HepG2 (cell line): ENCODE measurements around the gene VEPH1. TPM values are rescaled to one million over a fixed set of nuclear protein-coding genes. Genes with fewer than 3 reads are reported as not detected.

ENCODE experiments used
- ATAC-seq: fragments of 200-7000 bp; cut with Tn5 transposase; 3 replicates; pipeline ENCODE4 v1.9.1; 2020; ENCODE audit warnings: mild to moderate bottlenecking, moderate library complexity
- BruUV-seq: library from RNA; stranded (reverse); fragments of 400-500 nt; replicated peaks from 2 replicates; lab custom pipeline; 2021; lab: Mats Ljungman, UMichigan
- CTCF ChIA-PET: fragments of 300-600 bp; formaldehyde crosslinking; extraction: SDS; loops from one replicate; lab custom pipeline; 2021; ENCODE audit warnings: low total read pairs, inconsistent platforms, low intra/inter-chr PET ratio; lab: Yijun Ruan, JAX
- POLR2A ChIA-PET: fragments of 350-600 bp; sonication (Branson Sonifier 250); formaldehyde crosslinking; loops from one replicate; lab custom pipeline; 2020; ENCODE audit warnings: antibody characterized with exemption, inconsistent platforms; lab: Yijun Ruan, JAX
- DNase-seq: peaks from one replicate; pipeline ENCODE4 v3.0.0-alpha.2; 2015; ENCODE audit warnings: low spot score
- FAIRE-seq: peaks from 3 replicates; lab custom pipeline; 2011; peaks lifted over from hg19 to GRCh38; lab: Jason Lieb, UNC
- H2AFZ ChIP-seq: one replicate; pipeline ENCODE4 v1.6.1; 2011; ENCODE audit warnings: low read length, inconsistent platforms
- H3K27ac ChIP-seq: fragments of 300-600 bp; 3 replicates; pipeline ENCODE4 v1.8.0; 2011; ENCODE audit warnings: mixed run types, mild to moderate bottlenecking, mixed read lengths, low read length, inconsistent platforms; ENCODE audit not compliant: insufficient read depth; ENCODE audit errors: extremely low read length
- H3K27me3 ChIP-seq, 2 experiments: fragments of 200-600 bp in 1 of 2; 2 replicates in 1 of 2; 3 replicates in 1 of 2; pipeline versions ENCODE4 v1.6.0 to v1.8.0; 2011; ENCODE audit warnings: low read length in 2 of 2, mild to moderate bottlenecking in 2 of 2, moderate library complexity in 2 of 2, inconsistent platforms in 1 of 2; ENCODE audit not compliant: insufficient read depth in 2 of 2, control insufficient read depth in 1 of 2
- H3K36me3 ChIP-seq, 2 experiments: fragments of 200-600 bp in 1 of 2; replicated peaks in 1 of 2; 2 replicates in 1 of 2; 3 replicates in 1 of 2; pipeline versions ENCODE4 v1.5.1 to v1.8.0; 2011; ENCODE audit warnings: low read length in 2 of 2, inconsistent platforms in 1 of 2; ENCODE audit not compliant: insufficient read depth in 2 of 2, control insufficient read depth in 1 of 2
- H3K4me1 ChIP-seq: 2 replicates; pipeline ENCODE4 v1.5.1; 2012; ENCODE audit warnings: low read length, inconsistent platforms; ENCODE audit not compliant: insufficient read depth
- H3K4me2 ChIP-seq: 2 replicates; pipeline ENCODE4 v1.6.0; 2011; ENCODE audit warnings: low read depth, low read length, inconsistent platforms
- H3K4me3 ChIP-seq, 3 experiments: fragments of 200-600 bp in 1 of 3; sonication (generic), shearing (Covaris generic) in 1 of 3; replicated peaks in 1 of 3; 2 replicates each; pipeline ENCODE4 v1.5.1; 2011 to 2016; ENCODE audit warnings: low read length in 3 of 3, inconsistent platforms in 2 of 3, low read depth in 2 of 3, mild to moderate bottlenecking in 2 of 3, control low read depth in 1 of 3, mixed read lengths in 1 of 3; ENCODE audit not compliant: insufficient read depth in 1 of 3
- H3K79me2 ChIP-seq: one replicate; pipeline ENCODE4 v1.6.1; 2011; ENCODE audit warnings: low read length, inconsistent platforms; ENCODE audit not compliant: insufficient read depth
- H3K9ac ChIP-seq: 2 replicates; pipeline ENCODE4 v1.6.0; 2011; ENCODE audit warnings: mild to moderate bottlenecking, low read depth, low read length, inconsistent platforms; ENCODE audit not compliant: insufficient read depth
- H3K9me3 ChIP-seq: 2 replicates; pipeline ENCODE4 v1.5.1; 2012; ENCODE audit warnings: mild to moderate bottlenecking, low read length
- H4K20me1 ChIP-seq: 2 replicates; pipeline ENCODE4 v1.6.0; 2011; ENCODE audit warnings: inconsistent platforms, mild to moderate bottlenecking, low read length, moderate library complexity; ENCODE audit not compliant: insufficient read depth
- GLI4 ChIP-seq: sonication (generic); formaldehyde crosslinking; IDR thresholded peaks from 2 replicates; pipeline ENCODE4 v1.5.1; 2020; ENCODE audit warnings: missing genetic modification reagents, mild to moderate bottlenecking, moderate library complexity, borderline replicate concordance
- GPBP1L1 ChIP-seq: sonication (generic); formaldehyde crosslinking; IDR thresholded peaks from 2 replicates; pipeline ENCODE4 v1.5.0; 2020; ENCODE audit warnings: mild to moderate bottlenecking, missing genetic modification reagents
- IKZF4 ChIP-seq: sonication (generic); formaldehyde crosslinking; IDR thresholded peaks from 2 replicates; pipeline ENCODE4 v1.5.1; 2020; ENCODE audit warnings: borderline replicate concordance, mild to moderate bottlenecking, low read depth, missing genetic modification reagents; ENCODE audit errors: not compliant biosample characterization
- KAT7 ChIP-seq: IDR thresholded peaks from 2 replicates; pipeline ENCODE4 v1.6.1; 2018; ENCODE audit warnings: borderline replicate concordance, missing compliant biosample characterization
- MAFG ChIP-seq: sonication (generic); formaldehyde crosslinking; IDR thresholded peaks from 2 replicates; pipeline ENCODE4 v1.5.1; 2020; ENCODE audit warnings: mild to moderate bottlenecking, missing genetic modification reagents
- MEF2D ChIP-seq: sonication (generic); formaldehyde crosslinking; IDR thresholded peaks from 2 replicates; pipeline ENCODE4 v1.5.1; 2020; ENCODE audit warnings: mild to moderate bottlenecking, missing genetic modification reagents
- NCOA1 ChIP-seq: sonication (generic); formaldehyde crosslinking; IDR thresholded peaks from 2 replicates; pipeline ENCODE4 v1.9.0; 2021; ENCODE audit warnings: missing genetic modification reagents
- SETDB1 ChIP-seq: sonication (generic); formaldehyde crosslinking; IDR thresholded peaks from 2 replicates; pipeline ENCODE4 v1.5.1; 2020; ENCODE audit warnings: missing genetic modification reagents, mild to moderate bottlenecking, borderline replicate concordance
- TOE1 ChIP-seq: sonication (generic); formaldehyde crosslinking; IDR thresholded peaks from 2 replicates; pipeline ENCODE4 v1.4.0; 2020; ENCODE audit warnings: mild to moderate bottlenecking, missing genetic modification reagents
- XBP1 ChIP-seq: sonication (generic); formaldehyde crosslinking; IDR thresholded peaks from 2 replicates; pipeline ENCODE4 v1.5.0; 2020; ENCODE audit warnings: missing genetic modification reagents
- ZNF253 ChIP-seq: sonication (generic); formaldehyde crosslinking; IDR thresholded peaks from 2 replicates; pipeline ENCODE4 v1.8.0; 2022; ENCODE audit warnings: mild to moderate bottlenecking, missing genetic modification reagents, borderline replicate concordance
- ZNF260 ChIP-seq: sonication (generic); formaldehyde crosslinking; IDR thresholded peaks from 2 replicates; pipeline ENCODE4 v1.4.0; 2020; ENCODE audit warnings: missing genetic modification reagents, low read depth, mild to moderate bottlenecking, borderline replicate concordance
- ZNF282 ChIP-seq: fragments of 450-650 bp; IDR thresholded peaks from 2 replicates; pipeline ENCODE4 v1.6.1; 2018; ENCODE audit not compliant: partially characterized antibody
- ZNF34 ChIP-seq: sonication (generic); formaldehyde crosslinking; IDR thresholded peaks from 2 replicates; pipeline ENCODE4 v1.4.0; 2020; ENCODE audit warnings: mild to moderate bottlenecking, missing genetic modification reagents, borderline replicate concordance
- ZNF569 ChIP-seq: sonication (generic); formaldehyde crosslinking; IDR thresholded peaks from 2 replicates; pipeline ENCODE4 v1.5.0; 2020; ENCODE audit warnings: mild to moderate bottlenecking, missing genetic modification reagents, moderate library complexity, borderline replicate concordance
- ZNF652 ChIP-seq: IDR thresholded peaks from 2 replicates; pipeline ENCODE4 v1.6.1; 2016; ENCODE audit warnings: low read depth, borderline replicate concordance
- ZNF75D ChIP-seq: sonication (generic); formaldehyde crosslinking; IDR thresholded peaks from 2 replicates; pipeline ENCODE4 v1.8.1; 2023; ENCODE audit warnings: missing genetic modification reagents, mild to moderate bottlenecking, borderline replicate concordance
- WGBS: methylation state at CpG from one replicate; pipeline ENCODE4 v1.1.6; 2017; ENCODE audit warnings: low lambda C conversion rate; 5-methylcytosine and 5-hydroxymethylcytosine counted together
- in situ Hi-C: cut with HindIII; loops from 2 replicates; pipeline ENCODE4 v1.10.0; 2017; ENCODE audit warnings: low pct_unique_long_range_greater_than_20kb; ENCODE audit not compliant: extremely low pct_ligation_motif_present
- intact Hi-C: fragments of 100-400 bp; cut with micrococcal nuclease; formaldehyde crosslinking; loops from one replicate; pipeline ENCODE4 v1.10.0; 2022; ENCODE audit not compliant: unreplicated experiment
- polyA plus RNA-seq, 8 experiments: library from polyadenylated mRNA; depleted of rRNA in 3 of 8; stranded (reverse) in 7 of 8; unstranded in 1 of 8; fragments of >200 nt; fragmentation: Illumina TruSeq in 4 of 8; extraction: Trizol in 4 of 8; gene quantifications; 2 replicates each; pipeline versions ENCODE4 v1.2.1 to v1.2.3, GENCODE V29; 2011 to 2016; ENCODE audit warnings: low read depth in 4 of 8, missing spikeins in 1 of 8, mixed read lengths in 1 of 8; ENCODE audit not compliant: insufficient read depth in 1 of 8
- total RNA-seq, 5 experiments: library from RNA; depleted of rRNA; stranded (reverse); fragments of >200 nt; fragmentation: Illumina TruSeq; extraction: Trizol; gene quantifications; 2 replicates each; pipeline ENCODE4 v1.2.3, GENCODE V29; 2016; ENCODE audit warnings: low read depth in 1 of 5
- TF ChIP-seq, protein P1 (sequence below): sonication (generic); formaldehyde crosslinking; IDR thresholded peaks from 2 replicates; pipeline ENCODE4 v1.8.0; 2022; ENCODE audit warnings: missing genetic modification reagents, mild to moderate bottlenecking, inconsistent platforms, borderline replicate concordance
- TF ChIP-seq, protein P2 (sequence below): sonication (generic); formaldehyde crosslinking; IDR thresholded peaks from 2 replicates; pipeline ENCODE4 v1.4.0; 2020; ENCODE audit warnings: missing genetic modification reagents; ENCODE audit errors: not compliant biosample characterization

VEPH1 gene
- total and polyA plus RNA-seq, 2 of the 13 experiments (the other 11 are each of a cell fraction or from before 2014, with no cell fraction given), result not detected

- TF ChIP-seq GPBP1L1 (no peak), SETDB1 (no peak), ZNF282 (no peak), ZNF253 (no peak), KAT7 (CRISPR knock-in tag) (no peak), ZNF34 (CRISPR knock-in tag) (no peak), IKZF4 (CRISPR knock-in tag) (no peak), ZNF569 (CRISPR knock-in tag) (no peak), ZNF260 (CRISPR knock-in tag) (no peak), NCOA1 (CRISPR knock-in tag) (no peak), MAFG (CRISPR knock-in tag) (no peak)
- TF ChIP-seq, all 625 proteins: peak for 0
Measured at GRCh38 chr3:157381606-157382005, 121.6 kb downstream of the VEPH1 start (continued).

- H3K79me2 ChIP-seq, result no peaks in the 10 kb centered on the region
- H3K9ac ChIP-seq, result no peak overlapping the region
- H2AFZ ChIP-seq, result no peak overlapping the region
- WGBS, result 0% methylated on average over 1 of the region's 1 CpG
- ChIA-PET CTCF (no interaction called here), POLR2A (no interaction called here)
- in situ Hi-C loops, result no loop called here
- ATAC-seq, result no peak
- no peak for TF ChIP-seq ZNF75D (CRISPR knock-in tag)
- no peak for TF ChIP-seq MEF2D (CRISPR knock-in tag)
- TF ChIP-seq, protein P1, sequence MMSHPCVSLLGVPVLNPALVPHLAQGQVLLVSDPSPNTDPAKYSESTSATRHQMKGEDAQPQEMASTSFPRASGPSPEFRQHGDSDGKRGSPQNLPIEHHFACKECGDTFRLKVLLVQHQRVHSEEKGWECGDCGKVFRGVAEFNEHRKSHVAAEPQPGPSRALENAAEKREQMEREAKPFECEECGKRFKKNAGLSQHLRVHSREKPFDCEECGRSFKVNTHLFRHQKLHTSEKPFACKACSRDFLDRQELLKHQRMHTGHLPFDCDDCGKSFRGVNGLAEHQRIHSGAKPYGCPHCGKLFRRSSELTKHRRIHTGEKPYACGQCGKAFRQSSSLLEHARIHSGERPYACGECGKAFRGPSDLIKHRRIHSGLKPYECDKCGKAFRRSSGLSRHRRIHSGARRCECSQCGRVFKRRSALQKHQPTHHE (CRISPR knock-in tag), result no peak
- TF ChIP-seq ZNF652 (CRISPR knock-in tag), result no peak
- TF ChIP-seq GLI4, result no peak
- no peak for TF ChIP-seq TOE1
- TF ChIP-seq XBP1 (CRISPR knock-in tag), result no peak
- TF ChIP-seq, protein P2, sequence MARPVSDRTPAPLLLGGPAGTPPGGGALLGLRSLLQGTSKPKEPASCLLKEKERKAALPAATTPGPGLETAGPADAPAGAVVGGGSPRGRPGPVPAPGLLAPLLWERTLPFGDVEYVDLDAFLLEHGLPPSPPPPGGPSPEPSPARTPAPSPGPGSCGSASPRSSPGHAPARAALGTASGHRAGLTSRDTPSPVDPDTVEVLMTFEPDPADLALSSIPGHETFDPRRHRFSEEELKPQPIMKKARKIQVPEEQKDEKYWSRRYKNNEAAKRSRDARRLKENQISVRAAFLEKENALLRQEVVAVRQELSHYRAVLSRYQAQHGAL (CRISPR knock-in tag), result no peak
- no peak overlapping the region for H3K4me3 ChIP-seq
- no peaks in the 10 kb centered on the region for H3K9me3 ChIP-seq
- intact Hi-C loops, result no loop called here
- H3K27me3 ChIP-seq, result no peaks in the 10 kb centered on the region
- H3K27ac ChIP-seq, result no peak overlapping the region
- H3K36me3 ChIP-seq, result no peaks in the 10 kb centered on the region
- no peaks in the 10 kb centered on the region for H4K20me1 ChIP-seq
- BruUV-seq, result no TSS peak
- H3K4me2 ChIP-seq, result no peak overlapping the region
- no peak for FAIRE-seq
- DNase-seq, result no peak
- no peaks in the 10 kb centered on the region for H3K4me1 ChIP-seq
Measured at GRCh38 chr3:157379525-157380140, 123.6 kb downstream of the VEPH1 start.
